ENCODE results near the gene SETMAR. TPM values are rescaled to one million over a fixed set of nuclear protein-coding genes. Genes with fewer than 3 reads are reported as not detected.

The SETMAR gene
- total RNA-seq (1 to 10 TPM; 4.1 to 9.9 (median 8.1) TPM), polyA plus RNA-seq (10 to 100 TPM in 1 of 2 donors, 1 to 10 TPM in 1; 9.7 to 11.7 TPM)

GRCh38 chr3:4303187-4304123 is at the start of gene SETMAR:
Gene SETMAR, plus strand, starts transcription at chr3:4303369. Its CDS starts 2 bp downstream, at chr3:4303371.
- Histone ChIP-seq H3K4me1 (peaks cover 0 to 28% (median 20%) of the 10 kb centered on the region in 3 donors), H3K36me3 (no peaks in the 10 kb centered on the region), H3K4me3 (peak within 1 kb of the TSS; percentile 58 to 81 (median 72)), H3K27ac (peak within 1 kb of the TSS; percentile 76 to 97 (median 89)), H3K9me3 (no peaks in the 10 kb centered on the region), H3K27me3 (no peaks in the 10 kb centered on the region)
- no peak for TF ChIP-seq CTCF (IDR thresholded peaks at IDR 0.05)
- WGBS, 2 donors: 0% methylated on average over 59 to 62 of the region's 62 CpGs
- intact Hi-C loops (cut with DNase I): no loop called here
- peak; percentile 95 to 98 (median 96) for ATAC-seq
- DNase-seq: peak; percentile 83 to 94 (median 90)
- no peak for FAIRE-seq

- Histone ChIP-seq H3K27me3 (no peaks in the 10 kb centered on the region), H3K9me3 (no peaks in the 10 kb centered on the region), H3K4me1 (no peaks in the 10 kb centered on the region), H3K36me3 (no peaks in the 10 kb centered on the region), H3K27ac (no peak overlapping the region), H3K4me3 (no peak overlapping the region)
- no peak for DNase-seq
- no peak for FAIRE-seq
- no peak for ATAC-seq
- intact Hi-C loops (cut with DNase I): no loop called here
- WGBS, 2 donors: 64 to 73% methylated on average over 6 of the region's 6 CpGs
- no peak for TF ChIP-seq CTCF (IDR thresholded peaks at IDR 0.05)
Observed at GRCh38 chr3:4261406-4261805, 41.8 kb upstream of the SETMAR start.

GRCh38 chr3:4264040-4264439 is 39.1 kb upstream of the SETMAR start:
- FAIRE-seq (no peak), ATAC-seq (no peak), DNase-seq (no peak)
- 78 to 86% methylated on average over 6 of the region's 6 CpGs for WGBS, 2 donors
- no peaks in the 10 kb centered on the region for H3K36me3 ChIP-seq
- no peaks in the 10 kb centered on the region for H3K9me3 ChIP-seq
- no peaks in the 10 kb centered on the region for H3K27me3 ChIP-seq
- no peaks in the 10 kb centered on the region for H3K4me1 ChIP-seq
- intact Hi-C loops (cut with DNase I): no loop called here
- no peak for TF ChIP-seq CTCF (IDR thresholded peaks at IDR 0.05)
- no peak overlapping the region for H3K4me3 ChIP-seq
- no peak overlapping the region for H3K27ac ChIP-seq

- no peak overlapping the region for H3K4me3 ChIP-seq
- H3K27ac ChIP-seq: no peak overlapping the region
- FAIRE-seq (no peak), ATAC-seq (no peak), DNase-seq (no peak)
- H3K36me3 ChIP-seq: no peaks in the 10 kb centered on the region
- intact Hi-C loops (cut with DNase I): loop anchor here in 1 of 3 donors (5.0 kb wide), 1 partner anchor 1073 kb away; no protein-coding TSS in a partner anchor
- TF ChIP-seq CTCF (IDR thresholded peaks at IDR 0.05): no peak
- WGBS, 2 donors: 29 to 31% methylated on average over 3 of the region's 3 CpGs
- no peaks in the 10 kb centered on the region for H3K4me1 ChIP-seq
- no peaks in the 10 kb centered on the region for H3K27me3 ChIP-seq
- H3K9me3 ChIP-seq: no peaks in the 10 kb centered on the region
Observed at GRCh38 chr3:4270720-4271119, 32.4 kb upstream of the SETMAR start.

- Histone ChIP-seq H3K36me3 (no peaks in the 10 kb centered on the region), H3K4me1 (no peaks in the 10 kb centered on the region), H3K4me3 (no peak overlapping the region), H3K27ac (no peak overlapping the region), H3K27me3 (no peaks in the 10 kb centered on the region), H3K9me3 (no peaks in the 10 kb centered on the region)
- ATAC-seq (peak in 2 of 4 donors; percentile 47 to 74), DNase-seq (no peak), FAIRE-seq (no peak)
- 39 to 47% methylated on average over 4 of the region's 4 CpGs for WGBS, 2 donors
- TF ChIP-seq CTCF (IDR thresholded peaks at IDR 0.05): peak in 2 of 4 donors; percentile 13 to 19
- intact Hi-C loops (cut with DNase I): loop anchor here in 1 of 3 donors (5.0 kb wide), 1 partner anchor 1075 kb away; no protein-coding TSS in a partner anchor
Observed at GRCh38 chr3:4271834-4272233, 31.3 kb upstream of the SETMAR start.
